ENCODE data around the gene MYO3B. TPM values are rescaled to one million over a fixed set of nuclear protein-coding genes. Genes with fewer than 3 reads are reported as not detected.

MYO3B gene
- total RNA-seq, 2 donors from 2014 or later: 5.2 to 10.9 TPM

GRCh38 chr2:170361090-170361936 lies 183.4 kb downstream of the MYO3B start:
- Histone ChIP-seq H3K9me3 (ENCODE audit: control insufficient read depth, low read length) (no peaks in the 10 kb centered on the region), H3K27ac (ENCODE audit: low read depth, low read length) (no peak overlapping the region), H3K36me3 (ENCODE audit: control insufficient read depth, insufficient read depth, low read length) (no peaks in the 10 kb centered on the region), H3K27me3 (ENCODE audit: control insufficient read depth, insufficient read depth, low read length, poor library complexity, severe bottlenecking) (no peaks in the 10 kb centered on the region), H3K9ac (ENCODE audit: extremely low read depth, low read length, poor library complexity, severe bottlenecking) (no peak overlapping the region), H3K4me3 (ENCODE audit: low read length) (peak overlapping the region; percentile 54), H3K4me1 (ENCODE audit: control insufficient read depth, insufficient read depth, low read length) (peaks cover 23% of the 10 kb centered on the region)
- H3K4me3 Mint-ChIP-seq: peak overlapping the region; percentile 35
- 33 to 56% methylated on average over 3 to 5 of the region's 5 CpGs for WGBS, 2 experiments (ENCODE audit: insufficient coverage in 1 of 2, insufficient read length in 1 of 2)
- peaks cover 64% of the 10 kb centered on the region for H3K4me1 Mint-ChIP-seq
- peak overlapping the region; percentile 72 for H3K27ac Mint-ChIP-seq
- TF ChIP-seq CTCF (conservative IDR thresholded peaks at IDR 0.05): peak; percentile 88
- DNase-seq: peak; percentile 90
- no peaks in the 10 kb centered on the region for H3K9me3 Mint-ChIP-seq
- no peaks in the 10 kb centered on the region for H3K36me3 Mint-ChIP-seq (ENCODE audit: low read depth)
- no peaks in the 10 kb centered on the region for H3K27me3 Mint-ChIP-seq (ENCODE audit: insufficient read depth)

- WGBS, 2 experiments (ENCODE audit: insufficient coverage in 1 of 2, insufficient read length in 1 of 2): 89 to 100% methylated on average over 3 of the region's 3 CpGs
- no peak overlapping the region for H3K9ac ChIP-seq (ENCODE audit: extremely low read depth, low read length, poor library complexity, severe bottlenecking)
- Mint-ChIP-seq H3K36me3 (ENCODE audit: low read depth) (no peaks in the 10 kb centered on the region), H3K4me1 (peaks cover 73% of the 10 kb centered on the region), H3K27ac (no peak overlapping the region), H3K4me3 (peak overlapping the region; percentile 35), H3K9me3 (no peaks in the 10 kb centered on the region), H3K27me3 (ENCODE audit: insufficient read depth) (no peaks in the 10 kb centered on the region)
- H3K27ac ChIP-seq (ENCODE audit: low read depth, low read length): no peak overlapping the region
- no peaks in the 10 kb centered on the region for H3K27me3 ChIP-seq (ENCODE audit: control insufficient read depth, insufficient read depth, low read length, poor library complexity, severe bottlenecking)
- peaks cover 23% of the 10 kb centered on the region for H3K4me1 ChIP-seq (ENCODE audit: control insufficient read depth, insufficient read depth, low read length)
- no peak for DNase-seq
- no peak for TF ChIP-seq CTCF (conservative IDR thresholded peaks at IDR 0.05)
- H3K9me3 ChIP-seq (ENCODE audit: control insufficient read depth, low read length): no peaks in the 10 kb centered on the region
- H3K36me3 ChIP-seq (ENCODE audit: control insufficient read depth, insufficient read depth, low read length): no peaks in the 10 kb centered on the region
- peak overlapping the region; percentile 2 for H3K4me3 ChIP-seq (ENCODE audit: low read length)
Observed at GRCh38 chr2:170362313-170362870, 184.4 kb downstream of the MYO3B start.

GRCh38 chr2:170362871-170363631 lies 185.1 kb downstream of the MYO3B start:
- Histone ChIP-seq H3K4me3 (ENCODE audit: low read length) (no peak overlapping the region), H3K9me3 (ENCODE audit: control insufficient read depth, low read length) (no peaks in the 10 kb centered on the region), H3K4me1 (ENCODE audit: control insufficient read depth, insufficient read depth, low read length) (peaks cover 23% of the 10 kb centered on the region), H3K36me3 (ENCODE audit: control insufficient read depth, insufficient read depth, low read length) (no peaks in the 10 kb centered on the region), H3K9ac (ENCODE audit: extremely low read depth, low read length, poor library complexity, severe bottlenecking) (no peak overlapping the region), H3K27ac (ENCODE audit: low read depth, low read length) (no peak overlapping the region), H3K27me3 (ENCODE audit: control insufficient read depth, insufficient read depth, low read length, poor library complexity, severe bottlenecking) (no peaks in the 10 kb centered on the region)
- Mint-ChIP-seq H3K4me1 (peaks cover 74% of the 10 kb centered on the region), H3K27me3 (ENCODE audit: insufficient read depth) (no peaks in the 10 kb centered on the region), H3K36me3 (ENCODE audit: low read depth) (no peaks in the 10 kb centered on the region), H3K9me3 (no peaks in the 10 kb centered on the region), H3K27ac (no peak overlapping the region), H3K4me3 (no peak overlapping the region)
- TF ChIP-seq CTCF (conservative IDR thresholded peaks at IDR 0.05): no peak
- DNase-seq: no peak
- 73 to 79% methylated on average over 6 of the region's 6 CpGs for WGBS, 2 experiments (ENCODE audit: insufficient coverage in 1 of 2, insufficient read length in 1 of 2)
